Activated B cell treated with CpG ODN at 0.5 μM for 24 hours (primary cell): ENCODE data around the gene C17orf100. TPM values are rescaled to one million over a fixed set of nuclear protein-coding genes. Genes with fewer than 3 reads are reported as not detected.

ENCODE experiments used
- ATAC-seq: fragments of 200-7000 bp; cut with Tn5 transposase; one replicate; pipeline ENCODE4 v1.10.0; 2021; ENCODE audit warnings: low read depth, mild to moderate bottlenecking, moderate library complexity
- CTCF ChIA-PET: fragments of 350-600 bp; sonication (Branson Sonifier 250); formaldehyde crosslinking; loops from one replicate; lab custom pipeline; 2021; ENCODE audit warnings: antibody characterized with exemption; lab: Charles Lee
- POLR2A ChIA-PET: fragments of 350-600 bp; sonication (Branson Sonifier 250); formaldehyde crosslinking; loops from one replicate; lab custom pipeline; 2021; ENCODE audit warnings: antibody characterized with exemption; lab: Charles Lee
- DNase-seq: peaks from one replicate; pipeline ENCODE4 v3.0.0; 2022
- H3K27ac Mint-ChIP-seq: one replicate; pipeline ENCODE4 v1.8.0; 2020; ENCODE audit warnings: mixed read lengths
- H3K27me3 Mint-ChIP-seq: one replicate; pipeline ENCODE4 v1.8.0; 2021; ENCODE audit warnings: mixed read lengths
- H3K36me3 Mint-ChIP-seq: one replicate; pipeline ENCODE4 v1.8.0; 2021; ENCODE audit warnings: low read depth, mixed read lengths
- H3K4me1 Mint-ChIP-seq: one replicate; pipeline ENCODE4 v1.8.0; 2021; ENCODE audit warnings: mixed read lengths
- H3K4me3 Mint-ChIP-seq: one replicate; pipeline ENCODE4 v1.8.0; 2020; ENCODE audit warnings: mild to moderate bottlenecking, mixed read lengths
- H3K9me3 Mint-ChIP-seq: one replicate; pipeline ENCODE4 v1.8.0; 2020; ENCODE audit warnings: mixed read lengths
- intact Hi-C: fragments of 100-400 bp; cut with micrococcal nuclease; formaldehyde crosslinking; loops from one replicate; pipeline ENCODE4 v1.15.1; 2024
- total RNA-seq: library from RNA; stranded (reverse); gene quantifications from 2 replicates; pipeline ENCODE4 v1.2.3, GENCODE V29; 2022
- TF ChIP-seq, protein P1 (sequence below): fragments of 200-600 bp; IDR thresholded peaks from one replicate; pipeline ENCODE4 v1.8.0; 2022; ENCODE audit warnings: antibody characterized with exemption, mild to moderate bottlenecking

Gene C17orf100
- total RNA-seq, 1 donor from 2014 or later: 3.5 TPM

DNA sequence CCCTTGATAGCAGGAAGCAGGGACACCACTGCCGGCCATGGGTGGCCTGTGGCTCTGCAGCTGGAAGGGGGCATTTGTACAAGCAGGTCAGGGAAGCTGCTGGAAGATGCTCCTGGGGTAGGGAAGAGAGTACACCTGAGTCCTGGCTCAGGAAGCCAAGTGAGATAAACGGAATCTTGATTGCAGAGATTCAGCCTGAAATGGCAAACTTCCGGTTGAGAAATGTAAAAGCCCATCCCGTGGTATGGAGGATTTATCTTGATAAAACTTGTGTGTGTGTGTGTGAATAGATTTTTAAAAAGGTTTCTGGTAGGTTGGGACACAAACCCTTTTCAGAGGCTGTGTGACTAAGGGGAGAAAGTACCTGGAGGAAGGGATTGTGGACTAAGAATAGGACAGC lies 29.6 kb downstream of the C17orf100 start:
- Mint-ChIP-seq H3K27me3 (peaks cover 19% of the 10 kb centered on the region), H3K36me3 (no peaks in the 10 kb centered on the region), H3K27ac (no peak overlapping the region), H3K4me1 (no peaks in the 10 kb centered on the region), H3K9me3 (no peaks in the 10 kb centered on the region), H3K4me3 (no peak overlapping the region)
- ChIA-PET POLR2A (no interaction called here), CTCF (no interaction called here)
- intact Hi-C loops: no loop called here
- TF ChIP-seq, protein P1, sequence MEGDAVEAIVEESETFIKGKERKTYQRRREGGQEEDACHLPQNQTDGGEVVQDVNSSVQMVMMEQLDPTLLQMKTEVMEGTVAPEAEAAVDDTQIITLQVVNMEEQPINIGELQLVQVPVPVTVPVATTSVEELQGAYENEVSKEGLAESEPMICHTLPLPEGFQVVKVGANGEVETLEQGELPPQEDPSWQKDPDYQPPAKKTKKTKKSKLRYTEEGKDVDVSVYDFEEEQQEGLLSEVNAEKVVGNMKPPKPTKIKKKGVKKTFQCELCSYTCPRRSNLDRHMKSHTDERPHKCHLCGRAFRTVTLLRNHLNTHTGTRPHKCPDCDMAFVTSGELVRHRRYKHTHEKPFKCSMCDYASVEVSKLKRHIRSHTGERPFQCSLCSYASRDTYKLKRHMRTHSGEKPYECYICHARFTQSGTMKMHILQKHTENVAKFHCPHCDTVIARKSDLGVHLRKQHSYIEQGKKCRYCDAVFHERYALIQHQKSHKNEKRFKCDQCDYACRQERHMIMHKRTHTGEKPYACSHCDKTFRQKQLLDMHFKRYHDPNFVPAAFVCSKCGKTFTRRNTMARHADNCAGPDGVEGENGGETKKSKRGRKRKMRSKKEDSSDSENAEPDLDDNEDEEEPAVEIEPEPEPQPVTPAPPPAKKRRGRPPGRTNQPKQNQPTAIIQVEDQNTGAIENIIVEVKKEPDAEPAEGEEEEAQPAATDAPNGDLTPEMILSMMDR: no peak
- DNase-seq (no peak), ATAC-seq (no peak)

DNA sequence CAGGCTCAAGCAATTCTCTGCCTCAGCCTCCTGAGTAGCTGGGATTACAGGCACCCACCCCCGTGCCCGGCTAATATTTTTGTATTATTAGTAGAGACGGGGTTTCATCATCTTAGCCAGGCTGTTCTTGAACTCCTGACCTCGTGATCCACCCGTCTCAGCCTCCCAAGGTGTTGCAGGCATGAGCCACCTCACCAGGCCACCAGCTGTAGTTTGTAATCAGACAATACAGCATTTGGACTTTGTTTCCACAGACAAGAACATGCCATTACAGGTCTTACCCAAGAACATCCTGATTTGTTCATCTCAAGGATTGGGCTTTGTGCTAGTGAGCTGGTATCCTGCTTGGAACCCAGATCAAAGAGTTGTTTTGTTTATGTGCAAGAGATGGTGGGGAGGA lies 30.1 kb downstream of the C17orf100 start:
- ChIA-PET CTCF (no interaction called here), POLR2A (no interaction called here)
- no peaks in the 10 kb centered on the region for H3K36me3 Mint-ChIP-seq
- TF ChIP-seq, protein P1: no peak
- DNase-seq: no peak
- H3K4me3 Mint-ChIP-seq: no peak overlapping the region
- H3K9me3 Mint-ChIP-seq: no peaks in the 10 kb centered on the region
- intact Hi-C loops: no loop called here
- ATAC-seq: no peak
- no peaks in the 10 kb centered on the region for H3K4me1 Mint-ChIP-seq
- no peak overlapping the region for H3K27ac Mint-ChIP-seq
- H3K27me3 Mint-ChIP-seq: peaks cover 19% of the 10 kb centered on the region

DNA sequence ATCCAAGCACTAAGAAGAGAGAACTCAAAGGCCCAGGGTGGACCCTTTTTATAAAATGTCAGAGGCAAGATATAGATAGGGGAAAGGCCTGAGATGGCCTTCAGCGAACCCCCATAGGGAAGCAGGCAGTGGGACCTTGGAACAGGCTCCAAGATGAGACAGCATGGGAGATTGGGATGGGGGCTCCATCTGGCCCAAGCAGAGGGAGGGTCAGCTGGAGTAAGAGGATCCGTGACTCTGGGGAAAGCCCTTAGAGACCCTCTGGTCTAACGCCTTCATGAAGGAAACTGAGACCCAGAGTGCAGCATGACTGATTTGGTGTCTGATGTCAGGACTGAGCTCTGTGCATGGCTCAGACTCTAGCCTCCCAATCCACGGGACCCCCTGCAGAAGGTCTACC lies 30.8 kb downstream of the C17orf100 start:
- H3K9me3 Mint-ChIP-seq: no peaks in the 10 kb centered on the region
- H3K27ac Mint-ChIP-seq: no peak overlapping the region
- no peaks in the 10 kb centered on the region for H3K4me1 Mint-ChIP-seq
- TF ChIP-seq, protein P1: no peak
- ChIA-PET CTCF (no interaction called here), POLR2A (no interaction called here)
- ATAC-seq (no peak), DNase-seq (no peak)
- intact Hi-C loops: no loop called here
- H3K27me3 Mint-ChIP-seq: peaks cover 19% of the 10 kb centered on the region
- no peaks in the 10 kb centered on the region for H3K36me3 Mint-ChIP-seq
- H3K4me3 Mint-ChIP-seq: no peak overlapping the region

GRCh38 chr17:6683081-6683684 lies 31.6 kb downstream of the C17orf100 start:
- Mint-ChIP-seq H3K36me3 (no peaks in the 10 kb centered on the region), H3K27me3 (peaks cover 20% of the 10 kb centered on the region), H3K9me3 (no peaks in the 10 kb centered on the region), H3K4me3 (no peak overlapping the region), H3K27ac (no peak overlapping the region), H3K4me1 (no peaks in the 10 kb centered on the region)
- ChIA-PET CTCF (no interaction called here), POLR2A (no interaction called here)
- TF ChIP-seq, protein P1: no peak
- intact Hi-C loops: no loop called here
- ATAC-seq (no peak), DNase-seq (no peak)

GRCh38 chr17:6683730-6684459 lies 32.3 kb downstream of the C17orf100 start:
- Mint-ChIP-seq H3K4me3 (no peak overlapping the region), H3K4me1 (no peaks in the 10 kb centered on the region), H3K27ac (no peak overlapping the region), H3K27me3 (peaks cover 15% of the 10 kb centered on the region), H3K36me3 (no peaks in the 10 kb centered on the region), H3K9me3 (no peaks in the 10 kb centered on the region)
- TF ChIP-seq, protein P1: no peak
- CTCF ChIA-PET: no interaction called here
- ATAC-seq (no peak), DNase-seq (no peak)
- intact Hi-C loops: no loop called here
- POLR2A ChIA-PET: no interaction called here
